Measurements from ENCODE around the gene INPP5E.
"Not testable (repeated sequence)": the region's sequence is repeated elsewhere in the genome, so short reads cannot be mapped to it uniquely, and the experiment has no call there.

The INPP5E gene

DNA sequence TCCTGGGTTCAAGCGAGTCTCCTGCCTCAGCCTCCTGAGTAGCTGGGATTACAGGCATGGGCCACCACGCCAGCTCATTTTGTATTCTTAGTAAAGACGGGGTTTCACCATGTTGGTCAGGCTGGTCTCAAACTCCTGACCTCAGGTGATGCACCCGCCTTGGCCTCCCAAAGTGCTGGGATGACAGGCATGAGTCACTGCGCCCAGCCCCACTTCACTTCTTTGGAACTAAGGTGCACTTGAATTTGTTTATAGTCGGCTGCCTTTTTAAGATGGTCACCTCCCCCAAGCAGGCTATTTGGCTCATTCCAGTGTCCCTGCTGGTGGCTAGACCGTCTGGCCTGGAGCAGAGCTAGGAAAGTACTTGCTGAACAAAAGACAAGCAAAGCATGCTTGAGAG lies 14.3 kb downstream of the INPP5E start:
- not testable (repeated sequence) for DNase-seq

DNA sequence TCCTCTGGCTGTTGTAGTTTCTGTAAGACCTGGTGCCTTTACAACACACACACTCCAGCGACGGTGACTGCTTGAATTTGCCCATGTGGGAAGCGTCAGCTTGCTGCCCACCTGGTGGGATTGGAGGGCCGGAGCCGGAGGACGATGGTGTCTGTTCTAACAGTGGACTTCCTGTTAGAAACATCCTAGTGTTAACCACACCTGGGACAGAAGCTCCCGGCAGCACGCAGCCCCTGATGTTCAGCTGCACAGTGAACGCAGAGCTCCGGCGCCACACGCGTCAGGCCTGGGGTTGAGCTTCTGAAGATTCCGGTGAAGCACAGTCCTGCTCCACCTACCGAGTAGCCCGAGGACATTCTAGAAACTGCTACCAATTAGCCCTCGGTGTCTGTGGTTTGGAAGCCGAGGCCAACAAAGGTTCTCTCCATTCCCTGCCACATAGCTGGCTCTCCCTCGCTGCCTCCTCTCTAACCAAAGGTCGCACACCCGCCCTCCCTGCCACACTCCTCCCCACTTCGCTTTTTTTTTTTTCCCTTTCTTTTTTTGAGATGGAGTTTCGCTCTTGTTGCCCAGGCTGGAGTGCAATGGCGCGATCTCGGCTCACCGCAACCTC lies 14.8 kb downstream of the INPP5E start:
- no peak for DNase-seq

DNA sequence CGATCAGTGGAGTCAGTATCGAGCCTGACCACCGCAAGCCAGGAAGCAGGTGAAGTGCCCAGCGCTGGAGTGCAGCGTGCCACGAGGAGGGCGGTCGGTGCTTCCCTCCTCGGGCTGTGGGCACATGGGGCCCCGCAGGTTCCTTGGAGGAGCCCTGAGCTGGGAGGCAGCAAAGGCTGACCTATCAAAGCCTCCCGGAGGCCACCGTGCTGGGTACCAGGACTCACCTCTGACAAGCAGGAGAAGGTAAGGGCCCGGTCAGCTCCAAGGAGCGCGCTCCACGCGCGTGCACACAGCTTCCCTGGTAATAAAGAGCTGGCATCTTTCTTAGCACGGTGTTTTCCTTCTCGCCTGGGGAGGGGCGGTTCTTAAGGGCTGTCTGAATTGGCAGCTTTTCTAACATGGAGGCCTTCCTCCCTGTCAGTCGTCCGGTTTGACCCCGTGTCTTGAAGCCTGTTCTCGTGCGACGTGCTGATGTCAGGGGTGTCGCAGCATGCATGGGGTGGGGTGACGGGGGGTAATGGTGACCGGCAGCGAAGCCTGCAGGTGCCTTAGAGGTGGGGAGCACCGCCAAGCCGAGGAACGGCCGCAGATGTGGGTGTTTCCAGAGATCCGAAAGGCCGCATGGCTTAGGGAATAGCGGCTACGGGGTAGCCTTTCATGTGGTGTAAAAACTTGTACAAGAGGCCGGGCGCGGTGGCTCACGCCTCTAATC lies 16.1 kb downstream of the INPP5E start:
- no peak for DNase-seq

GRCh38 chr9:136422876-136423275 lies 16.8 kb downstream of the INPP5E start:
- no peak for DNase-seq

GRCh38 chr9:136421791-136422190 lies 17.9 kb downstream of the INPP5E start:
- no peak for DNase-seq

GRCh38 chr9:136419092-136419420 lies 20.6 kb downstream of the INPP5E start:
- no peak for DNase-seq

DNA sequence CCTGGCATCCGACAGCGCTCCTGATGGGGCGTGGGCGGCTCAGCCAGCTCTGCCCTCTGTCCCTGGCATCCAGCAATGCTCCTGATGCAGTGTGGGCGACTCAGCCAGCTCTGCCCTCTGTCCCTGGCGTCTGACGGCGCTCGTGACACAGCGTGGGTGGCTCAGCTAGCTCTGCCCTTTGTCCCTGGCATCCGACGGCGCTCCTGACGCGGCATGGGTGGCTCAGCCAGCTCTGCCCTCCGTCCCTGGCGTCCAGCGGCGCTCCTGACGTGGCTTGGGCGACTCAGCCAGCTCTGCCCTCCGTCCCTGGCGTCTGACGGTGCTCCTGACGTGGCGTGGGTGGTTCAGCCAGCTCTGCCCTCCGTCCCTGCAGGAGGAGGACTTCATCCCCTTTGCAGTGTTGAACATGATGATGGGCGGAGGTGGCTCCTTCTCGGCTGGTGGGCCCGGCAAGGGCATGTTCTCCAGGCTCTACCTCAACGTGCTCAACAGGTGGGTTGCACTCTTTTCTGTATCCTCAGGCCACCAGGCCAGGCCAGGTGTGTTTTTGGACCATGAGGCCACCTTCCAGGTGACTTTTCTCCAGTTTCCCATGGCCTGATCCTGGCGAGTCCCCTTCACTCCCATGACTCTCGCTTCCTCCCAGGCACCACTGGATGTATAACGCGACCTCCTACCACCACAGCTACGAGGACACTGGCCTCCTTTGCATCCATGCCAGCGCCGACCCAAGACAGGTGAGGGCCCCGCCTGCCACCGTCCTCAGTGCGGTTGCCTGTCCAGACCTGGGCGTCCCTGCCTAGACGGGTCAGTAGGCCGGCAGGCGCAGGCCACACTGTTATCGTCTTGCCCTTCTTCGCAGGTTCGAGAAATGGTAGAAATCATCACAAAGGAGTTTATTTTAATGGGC lies 21.2 kb downstream of the INPP5E start:
- DNase-seq: no peak

GRCh38 chr9:136416914-136417313 lies 22.7 kb downstream of the INPP5E start:
- DNase-seq: no peak

DNA sequence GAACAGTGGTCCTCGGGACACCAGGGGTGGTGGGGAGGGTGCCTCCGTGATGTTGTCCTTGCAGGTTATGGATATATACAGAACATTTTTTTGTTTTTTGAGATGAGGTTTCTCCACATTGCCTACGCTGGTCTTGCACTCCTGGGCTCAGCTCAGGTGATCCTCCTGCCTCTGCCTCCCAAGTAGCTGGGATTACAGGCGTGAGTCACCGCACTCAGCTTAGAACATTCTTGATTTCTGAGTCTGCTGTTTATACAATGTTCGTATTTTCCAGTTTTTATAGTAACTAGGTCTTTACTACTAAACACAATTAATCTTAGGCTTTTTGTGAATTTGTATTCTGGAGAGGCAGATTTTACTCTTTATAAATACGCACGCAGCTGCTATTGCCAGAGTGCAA lies 23.2 kb downstream of the INPP5E start:
- no peak for DNase-seq

DNA sequence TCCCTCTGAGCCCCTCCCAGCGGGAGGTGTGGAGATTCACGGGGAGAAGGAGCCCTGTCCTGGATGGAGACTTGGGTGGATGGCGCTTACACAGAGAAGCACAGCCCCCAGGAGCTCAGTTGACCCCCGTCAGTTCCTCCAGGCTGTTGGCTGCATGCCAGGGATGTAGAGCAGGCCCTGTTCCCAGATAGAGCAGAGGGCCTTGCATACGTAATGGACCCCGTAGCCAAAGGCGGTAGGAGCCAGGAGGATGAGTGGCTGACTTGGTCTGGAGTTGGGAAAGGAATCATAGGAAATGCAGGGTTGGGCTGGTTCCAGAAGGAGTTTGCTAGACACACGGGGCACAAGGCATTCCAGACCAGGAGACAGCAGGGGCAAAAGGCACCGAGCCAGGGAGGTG lies 26.7 kb downstream of the INPP5E start:
- no peak for DNase-seq

DNA sequence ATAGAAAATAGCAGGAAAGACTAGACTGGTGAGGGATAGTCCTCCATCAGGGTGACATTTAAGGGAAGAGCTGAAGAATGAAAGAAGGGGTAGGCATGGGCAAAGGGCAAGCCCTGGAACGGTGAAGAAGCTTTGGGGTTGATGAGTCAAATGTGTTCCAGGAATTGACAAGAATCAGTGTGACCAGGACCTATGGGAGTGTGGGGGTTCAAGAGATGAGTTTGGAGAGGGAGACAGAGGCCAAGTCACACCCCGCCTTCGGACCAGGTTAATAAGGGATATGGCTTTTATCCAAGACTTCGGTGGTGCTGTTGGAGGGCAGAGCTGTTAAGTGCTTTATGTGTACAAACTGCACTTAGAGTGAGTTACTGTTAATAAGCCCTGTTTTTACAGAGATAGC lies 28.3 kb downstream of the INPP5E start:
- DNase-seq: no peak

DNA sequence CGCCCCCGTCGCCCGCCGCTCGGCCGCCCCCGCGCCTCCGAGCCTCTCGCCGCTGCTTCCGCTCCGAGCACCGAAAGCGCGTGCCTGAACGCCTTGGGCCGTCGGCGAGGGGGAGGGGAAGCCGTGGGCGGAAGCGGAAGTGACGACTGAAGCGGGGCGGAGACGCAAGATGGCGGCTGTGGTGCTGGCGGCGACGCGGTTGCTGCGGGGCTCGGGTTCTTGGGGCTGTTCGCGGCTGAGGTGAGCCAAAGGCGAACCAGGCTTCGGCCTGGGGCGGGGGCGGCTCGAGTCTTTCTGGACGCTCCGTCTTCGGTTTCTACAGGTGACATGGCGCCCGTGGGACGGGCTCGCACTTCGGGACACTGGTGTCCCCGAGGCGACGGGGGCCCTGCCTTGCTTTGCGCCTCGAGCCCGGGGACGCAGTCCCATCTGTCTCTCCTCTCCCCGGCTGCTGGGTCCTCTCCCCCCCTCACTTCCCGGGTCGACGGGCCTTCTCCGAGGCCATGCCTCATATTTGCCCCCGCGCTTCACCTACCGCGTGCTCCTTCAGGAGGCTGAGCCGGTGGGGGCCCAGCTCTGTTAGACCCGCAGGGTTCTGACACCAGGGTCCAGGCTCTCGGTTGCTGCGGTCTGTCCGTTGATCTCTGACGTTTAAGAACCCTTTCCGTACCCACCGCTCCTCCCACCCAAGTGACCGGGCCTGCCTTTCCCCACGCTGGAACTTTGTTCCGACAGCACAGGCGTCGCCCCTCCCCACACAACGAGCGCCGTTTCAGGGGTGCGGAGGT lies 29.0 kb downstream of the INPP5E start, which contains the start of the genes ENTR1 and PMPCA:
Gene ENTR1, minus strand, starts transcription at position 115 of the 788 bp plus-strand sequence. CDS start 217 bp downstream, outside the sequence.
Gene PMPCA, plus strand, starts transcription at position 159 of the 788 bp plus-strand sequence. Its CDS starts 11 bp downstream, at position 170.
- DNase-seq: peak; percentile 91

- DNase-seq: peak; percentile 29
Observed at GRCh38 chr9:136409557-136410455, 29.8 kb downstream of the INPP5E start.

GRCh38 chr9:136407911-136408310 lies 31.7 kb downstream of the INPP5E start:
- no peak for DNase-seq

- not testable (repeated sequence) for DNase-seq
Observed at GRCh38 chr9:136407061-136407460, 32.6 kb downstream of the INPP5E start.

DNA sequence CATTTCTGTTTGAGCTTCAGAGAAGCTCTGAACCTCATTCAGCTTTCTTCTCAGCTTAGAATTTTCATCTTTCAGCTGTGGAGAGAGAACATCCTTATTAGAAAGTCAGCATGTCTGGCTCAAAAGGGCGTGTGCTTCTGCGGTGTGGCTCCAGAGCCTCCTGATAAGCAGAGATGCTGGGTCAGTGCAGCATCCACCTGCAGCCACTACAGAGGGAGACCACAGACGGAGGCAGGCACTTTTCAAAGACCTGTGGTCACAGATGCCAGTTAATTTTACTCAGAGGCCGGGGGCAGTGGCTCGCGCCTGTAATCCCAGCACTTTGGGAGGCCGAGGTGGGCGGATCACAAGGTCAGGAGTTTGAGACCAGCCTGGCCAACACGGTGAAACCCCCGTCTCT lies 33.7 kb downstream of the INPP5E start:
- not testable (repeated sequence) for DNase-seq

GRCh38 chr9:136405481-136405880 lies 34.2 kb downstream of the INPP5E start:
- DNase-seq: no peak

GRCh38 chr9:136404801-136405136 lies 34.9 kb downstream of the INPP5E start:
- no peak for DNase-seq

- DNase-seq: no peak
Observed at GRCh38 chr9:136403915-136404800, 35.5 kb downstream of the INPP5E start.

DNA sequence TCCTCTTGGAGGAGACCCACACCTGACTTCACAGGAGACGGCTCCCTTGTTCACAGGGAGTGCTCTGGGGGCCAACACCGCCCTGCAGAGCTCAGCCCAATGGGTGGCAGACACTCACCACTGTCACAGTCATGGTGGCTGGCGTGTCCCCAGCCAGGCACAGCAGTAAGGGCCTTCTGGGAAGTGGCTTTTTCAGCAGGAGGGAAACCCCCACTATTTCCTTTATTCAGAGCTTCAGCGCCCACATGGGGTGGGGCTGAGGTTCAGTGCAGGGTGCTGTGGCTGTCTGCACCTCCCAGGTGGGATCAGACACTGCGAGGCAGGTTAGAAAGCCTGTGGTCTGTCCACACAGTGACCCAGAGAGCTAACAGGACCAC lies 36.1 kb downstream of the INPP5E start:
- no peak for DNase-seq

DNA sequence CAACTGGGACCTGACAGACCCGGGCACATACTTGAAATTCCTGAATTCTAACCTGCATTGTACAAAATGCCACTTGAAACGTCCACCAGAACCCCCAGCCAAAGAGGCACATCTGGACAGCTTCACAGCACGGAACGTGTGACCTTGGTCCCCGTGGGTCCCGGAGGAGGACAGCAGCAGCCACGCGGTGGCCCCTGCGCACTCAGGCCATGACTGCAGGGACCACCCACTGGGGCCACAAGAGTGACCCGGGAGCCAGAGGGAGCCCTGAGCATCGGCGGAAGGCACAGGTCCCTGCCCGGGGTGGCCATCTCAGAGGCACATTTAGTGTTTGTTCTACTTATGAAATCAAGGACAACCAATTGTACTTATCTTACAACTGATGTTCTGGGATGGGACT lies 37.6 kb downstream of the INPP5E start:
- DNase-seq: no peak

All from NCI-H774 (cell line).